Gastroesophageal sphincter (tissue), 4 donors: ENCODE measurements around the gene AIFM3. TPM values are rescaled to one million over a fixed set of nuclear protein-coding genes. Genes with fewer than 3 reads are reported as not detected.
"Not testable (repeated sequence)": the region's sequence is repeated elsewhere in the genome, so short reads cannot be mapped to it uniquely, and the experiment has no call there.

Source experiments
- ATAC-seq: fragments of 150-250 bp; one replicate; pipeline ENCODE4 v1.9.1; 2016; ENCODE audit warnings: mild to moderate bottlenecking, moderate library complexity
- H3K27ac ChIP-seq, 4 donors: fragments of 200-600 bp; sonication (generic) in 3 of 4; 1 replicate in 3 of 4; 2 replicates in 1 of 4; pipeline ENCODE4 v1.5.1; 2016 to 2019
- H3K27me3 ChIP-seq: fragments of 200-600 bp; sonication (generic); one replicate; pipeline ENCODE4 v1.5.1; 2019
- H3K36me3 ChIP-seq, 2 donors: fragments of 200-600 bp; sonication (generic); one replicate each; pipeline ENCODE4 v1.5.1; 2019; ENCODE audit warnings: control low read depth in 1 of 2
- H3K4me1 ChIP-seq, 3 donors: fragments of 200-600 bp; sonication (generic); 1 replicate in 2 of 3; 2 replicates in 1 of 3; pipeline ENCODE4 v1.5.1; 2016 to 2019; ENCODE audit warnings: control low read depth in 2 of 3
- H3K4me3 ChIP-seq, 2 donors: fragments of 200-600 bp; sonication (generic); one replicate each; pipeline ENCODE4 v1.5.1; 2019; ENCODE audit warnings: mild to moderate bottlenecking in 1 of 2, moderate library complexity in 1 of 2
- H3K9me3 ChIP-seq, 3 donors: fragments of 200-600 bp; sonication (generic); one replicate each; pipeline ENCODE4 v1.5.1; 2017 to 2019; ENCODE audit warnings: control low read depth in 2 of 3
- CTCF ChIP-seq, 4 experiments: fragments of 200-600 bp in 2 of 4; fragments of 450-650 bp in 2 of 4; sonication (generic) in 1 of 4; IDR thresholded peaks; one replicate each; pipeline ENCODE4 v1.5.1; 2017 to 2019; ENCODE audit warnings: antibody characterized with exemption in 4 of 4, mild to moderate bottlenecking in 2 of 4, moderate library complexity in 2 of 4
- EP300 ChIP-seq: sonication (generic); formaldehyde crosslinking; IDR thresholded peaks from one replicate; pipeline ENCODE4 v1.6.1; 2017; ENCODE audit warnings: antibody characterized with exemption, mild to moderate bottlenecking
- POLR2A ChIP-seq, 2 donors: fragments of 450-650 bp; IDR thresholded peaks; one replicate each; pipeline ENCODE4 v1.6.1; 2017; ENCODE audit warnings: antibody characterized with exemption in 2 of 2, mild to moderate bottlenecking in 2 of 2, moderate library complexity in 1 of 2
- POLR2AphosphoS5 ChIP-seq: sonication (generic); formaldehyde crosslinking; IDR thresholded peaks from one replicate; pipeline ENCODE4 v1.6.1; 2017; ENCODE audit warnings: antibody characterized with exemption
- WGBS, 2 donors: methylation state at CpG; one replicate each; pipeline ENCODE4 v1.1.5; 2018; ENCODE audit warnings: low coverage in 1 of 2; 5-methylcytosine and 5-hydroxymethylcytosine counted together
- total RNA-seq, 4 donors: library from RNA; depleted of rRNA; stranded (reverse); fragments of >200 nt; gene quantifications; one replicate each; pipeline ENCODE4 v1.1.0, GENCODE V29; 2016

Gene AIFM3
- total RNA-seq, 4 donors from 2014 or later, result 0.27 to 3.2 (median 2.0) TPM; not detected in 1

GRCh38 chr22:20937794-20938671, 29.0 kb upstream of the AIFM3 start:
- ATAC-seq, result no peak
- Histone ChIP-seq H3K36me3 (peaks cover 0 to 41% of the 10 kb centered on the region in 2 donors), H3K9me3 (no peaks in the 10 kb centered on the region), H3K27ac (no peak overlapping the region), H3K4me1 (peaks cover 4 to 71% (median 22%) of the 10 kb centered on the region in 3 donors), H3K4me3 (no peak overlapping the region), H3K27me3 (no peaks in the 10 kb centered on the region)
- no peak for TF ChIP-seq EP300
- TF ChIP-seq POLR2A (IDR thresholded peaks at IDR 0.05), result no peak
- no peak for TF ChIP-seq CTCF (IDR thresholded peaks at IDR 0.05)
- no peak for TF ChIP-seq POLR2AphosphoS5
- WGBS, 2 donors, result 58 to 73% methylated on average over 5 to 8 of the region's 8 CpGs

- not testable (repeated sequence) for H3K27ac ChIP-seq, H3K4me3 ChIP-seq, H3K9me3 ChIP-seq, ATAC-seq, H3K27me3 ChIP-seq
- Histone ChIP-seq H3K4me1 (peaks cover 4 to 86% (median 22%) of the 10 kb centered on the region in 3 donors), H3K36me3 (peaks cover 0 to 28% of the 10 kb centered on the region in 2 donors)
- WGBS, 2 donors, result 84 to 89% methylated on average over 6 to 10 of the region's 14 CpGs
These were observed 27.4 kb upstream of the AIFM3 start for GRCh38 chr22:20939457-20940185.

GRCh38 chr22:20940186-20940651, 26.8 kb upstream of the AIFM3 start:
- H3K9me3 ChIP-seq, result no peaks in the 10 kb centered on the region
- no peak overlapping the region for H3K4me3 ChIP-seq
- peaks cover 4 to 88% (median 22%) of the 10 kb centered on the region in 3 donors for H3K4me1 ChIP-seq
- H3K27ac ChIP-seq, result no peak overlapping the region
- TF ChIP-seq POLR2A (IDR thresholded peaks at IDR 0.05) (no peak), CTCF (IDR thresholded peaks at IDR 0.05) (no peak), POLR2AphosphoS5 (no peak), EP300 (no peak)
- peak; percentile 46 for ATAC-seq
- 47 to 60% methylated on average over 1 to 3 of the region's 3 CpGs for WGBS, 2 donors
- no peaks in the 10 kb centered on the region for H3K27me3 ChIP-seq
- peaks cover 0 to 22% of the 10 kb centered on the region in 2 donors for H3K36me3 ChIP-seq

GRCh38 chr22:20940904-20941385, 26.1 kb upstream of the AIFM3 start:
- Histone ChIP-seq H3K36me3 (peaks cover 0 to 17% of the 10 kb centered on the region in 2 donors), H3K9me3 (no peaks in the 10 kb centered on the region), H3K4me1 (peaks cover 4 to 88% (median 26%) of the 10 kb centered on the region in 3 donors), H3K27ac (no peak overlapping the region), H3K4me3 (no peak overlapping the region), H3K27me3 (no peaks in the 10 kb centered on the region)
- 60 to 84% methylated on average over 2 to 4 of the region's 4 CpGs for WGBS, 2 donors
- ATAC-seq, result no peak
- TF ChIP-seq POLR2A (IDR thresholded peaks at IDR 0.05) (no peak), CTCF (IDR thresholded peaks at IDR 0.05) (no peak), EP300 (no peak), POLR2AphosphoS5 (no peak)

- not testable (repeated sequence) for H3K9me3 ChIP-seq, H3K27ac ChIP-seq, H3K4me3 ChIP-seq, H3K27me3 ChIP-seq, ATAC-seq, H3K36me3 ChIP-seq
- WGBS, 2 donors, result 61 to 73% methylated on average over 2 to 5 of the region's 7 CpGs
- peaks cover 3 to 88% (median 18%) of the 10 kb centered on the region in 3 donors for H3K4me1 ChIP-seq
These were observed 24.7 kb upstream of the AIFM3 start for GRCh38 chr22:20942203-20942902.
